GM18867 (cell line): ENCODE results near the gene CHIT1.

ENCODE experiments used
- ATAC-seq: cut with Tn5 transposase; IDR thresholded peaks from one replicate; pipeline ENCODE4 v1.9.1; 2021; ENCODE audit warnings: mild to moderate bottlenecking, moderate library complexity; ENCODE audit not compliant: unreplicated experiment

Gene CHIT1

GRCh38 chr1:203175827-203176241 is 53.6 kb downstream of the CHIT1 start:
- ATAC-seq, result no peak

GRCh38 chr1:203175237-203175826 is 54.1 kb downstream of the CHIT1 start, which contains the start of gene MYBPH:
TSS of gene MYBPH (minus strand) at chr1:203175826. CDS start at chr1:203175755, 71 bp downstream.
- no peak for ATAC-seq

- ATAC-seq, result no peak
These were observed 55.0 kb downstream of the CHIT1 start for GRCh38 chr1:203174324-203174985.

GRCh38 chr1:203173566-203173965 is 55.9 kb downstream of the CHIT1 start:
- peak; percentile 85 for ATAC-seq

GRCh38 chr1:203173011-203173555 is 56.4 kb downstream of the CHIT1 start:
- no peak for ATAC-seq

GRCh38 chr1:203172184-203173010 is 57.1 kb downstream of the CHIT1 start:
- no peak for ATAC-seq

GRCh38 chr1:203171341-203172183 is 57.9 kb downstream of the CHIT1 start:
- ATAC-seq, result no peak

GRCh38 chr1:203170625-203171330 is 58.7 kb downstream of the CHIT1 start:
- no peak for ATAC-seq

- no peak for ATAC-seq
These were observed 59.5 kb downstream of the CHIT1 start for GRCh38 chr1:203169770-203170520.

GRCh38 chr1:203168991-203169390 is 60.5 kb downstream of the CHIT1 start:
- ATAC-seq, result no peak

- no peak for ATAC-seq
These were observed 61.2 kb downstream of the CHIT1 start for GRCh38 chr1:203168256-203168786.

GRCh38 chr1:203167913-203168200 is 61.6 kb downstream of the CHIT1 start:
- no peak for ATAC-seq

GRCh38 chr1:203167026-203167912 is 62.2 kb downstream of the CHIT1 start:
- no peak for ATAC-seq

GRCh38 chr1:203166192-203166940 is 63.1 kb downstream of the CHIT1 start:
- ATAC-seq, result no peak
